ENCODE data around the gene MAGEB17.

Gene MAGEB17

GRCh38 chrX:16212024-16212423 is 44.7 kb downstream of the MAGEB17 start:
- no peak for DNase-seq

GRCh38 chrX:16212436-16212835 is 45.2 kb downstream of the MAGEB17 start:
- DNase-seq: no peak

- no peak for DNase-seq
Measured at GRCh38 chrX:16213961-16214360, 46.7 kb downstream of the MAGEB17 start.

DNA sequence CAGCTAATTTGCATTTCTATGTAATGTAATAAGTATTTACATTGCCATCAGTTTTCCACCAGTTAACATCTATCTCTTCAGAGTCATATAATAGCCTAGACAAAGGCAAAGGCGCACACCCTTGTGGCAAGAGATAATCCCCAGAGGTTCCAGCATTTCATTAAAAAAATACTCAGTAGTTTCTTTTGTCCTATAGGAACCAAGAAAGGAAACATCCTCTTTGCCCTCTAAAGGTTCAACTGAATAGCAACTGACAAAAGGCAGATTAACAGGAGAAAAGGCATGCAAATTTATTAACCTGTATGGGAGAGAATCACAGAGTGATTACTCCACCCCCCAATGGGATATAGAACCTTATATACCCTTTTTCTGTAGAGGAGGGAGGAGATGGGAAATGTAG is 48.4 kb downstream of the MAGEB17 start:
- DNase-seq: no peak
